ENCODE results near the gene LONRF2. TPM values are rescaled to one million over a fixed set of nuclear protein-coding genes. Genes with fewer than 3 reads are reported as not detected.
A peak's percentile ranks its signal among the peaks of the same experiment; 100 is the strongest.

LONRF2 gene
- total RNA-seq, 1 experiment from 2014 or later, result 9.7 TPM

GRCh38 chr2:100281521-100282438 is 40.5 kb downstream of the LONRF2 start:
- no peak for DNase-seq
- no peak for TF ChIP-seq CTCF (IDR thresholded peaks at IDR 0.05; ENCODE audit: unreplicated experiment)
- H3K9me3 Mint-ChIP-seq (ENCODE audit: low read depth, unreplicated experiment), result no peaks in the 10 kb centered on the region
- CTCF ChIA-PET, result no interaction called here
- peaks cover 34% of the 10 kb centered on the region for H3K4me1 Mint-ChIP-seq (ENCODE audit: low read depth, unreplicated experiment)
- no peak overlapping the region for H3K4me3 Mint-ChIP-seq (ENCODE audit: low read depth, unreplicated experiment)
- H3K27me3 Mint-ChIP-seq (ENCODE audit: unreplicated experiment), result no peaks in the 10 kb centered on the region
- BruUV-seq (replicated peaks), result no TSS peak
- intact Hi-C loops (cut with micrococcal nuclease; ENCODE audit: unreplicated experiment), result no loop called here
- H3K36me3 Mint-ChIP-seq (ENCODE audit: insufficient read depth, unreplicated experiment), result peaks cover 49% of the 10 kb centered on the region
- H3K27ac Mint-ChIP-seq (ENCODE audit: unreplicated experiment), result no peak overlapping the region

DNA sequence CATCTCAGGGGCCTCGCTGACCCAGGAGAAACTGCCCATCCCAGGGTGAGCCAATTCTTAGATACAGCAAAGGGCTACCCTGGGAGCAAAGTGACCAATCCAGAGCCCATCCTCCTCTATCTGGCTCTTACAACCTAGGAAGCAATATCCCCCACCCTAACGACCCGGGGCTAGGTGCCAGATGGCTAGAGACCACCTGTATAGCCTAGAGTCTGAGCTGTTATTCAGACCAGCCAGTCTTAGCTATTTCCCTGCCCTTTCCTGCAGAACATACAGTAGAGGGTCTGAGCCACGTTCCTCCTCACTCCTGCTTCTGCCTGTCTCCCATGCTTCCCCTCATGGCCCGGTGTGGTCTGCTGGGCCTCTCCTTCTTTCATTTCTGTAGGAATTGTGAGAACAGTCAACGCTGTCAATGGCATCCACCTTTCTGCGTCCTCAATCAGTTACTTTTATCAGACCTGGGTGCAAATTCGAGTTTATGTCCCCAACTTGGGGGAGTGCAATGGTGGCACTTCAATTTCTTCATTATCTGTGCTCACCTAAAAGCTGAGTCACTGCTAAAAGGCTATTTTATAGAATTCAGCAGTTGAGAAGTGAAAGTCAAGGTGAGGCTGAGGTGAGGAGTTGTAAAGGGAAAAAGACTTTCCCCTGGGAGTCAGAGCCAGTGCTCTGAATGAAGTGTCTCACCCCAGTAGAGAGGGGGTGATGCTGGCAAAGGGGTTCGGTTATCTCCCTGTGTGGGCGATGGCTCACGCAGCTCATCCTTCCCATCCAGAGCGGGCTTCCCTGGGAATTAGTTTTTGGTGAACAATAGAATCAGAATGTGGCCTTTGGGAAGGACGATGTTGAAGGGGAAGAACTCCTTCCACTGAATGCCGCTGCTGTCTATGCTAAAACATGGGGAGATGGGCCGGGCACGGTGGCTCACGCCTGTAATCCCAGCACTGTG is 42.4 kb downstream of the LONRF2 start:
- intact Hi-C loops (cut with micrococcal nuclease; ENCODE audit: unreplicated experiment), result no loop called here
- no TSS peak for BruUV-seq (replicated peaks)
- Mint-ChIP-seq H3K9me3 (ENCODE audit: low read depth, unreplicated experiment) (no peaks in the 10 kb centered on the region), H3K27ac (ENCODE audit: unreplicated experiment) (peak overlapping the region; percentile 27), H3K4me1 (ENCODE audit: low read depth, unreplicated experiment) (peaks cover 15% of the 10 kb centered on the region), H3K27me3 (ENCODE audit: unreplicated experiment) (no peaks in the 10 kb centered on the region), H3K36me3 (ENCODE audit: insufficient read depth, unreplicated experiment) (peaks cover 31% of the 10 kb centered on the region), H3K4me3 (ENCODE audit: low read depth, unreplicated experiment) (no peak overlapping the region)
- DNase-seq, result no peak
- CTCF ChIA-PET, result no interaction called here
- TF ChIP-seq CTCF (IDR thresholded peaks at IDR 0.05; ENCODE audit: unreplicated experiment), result no peak

DNA sequence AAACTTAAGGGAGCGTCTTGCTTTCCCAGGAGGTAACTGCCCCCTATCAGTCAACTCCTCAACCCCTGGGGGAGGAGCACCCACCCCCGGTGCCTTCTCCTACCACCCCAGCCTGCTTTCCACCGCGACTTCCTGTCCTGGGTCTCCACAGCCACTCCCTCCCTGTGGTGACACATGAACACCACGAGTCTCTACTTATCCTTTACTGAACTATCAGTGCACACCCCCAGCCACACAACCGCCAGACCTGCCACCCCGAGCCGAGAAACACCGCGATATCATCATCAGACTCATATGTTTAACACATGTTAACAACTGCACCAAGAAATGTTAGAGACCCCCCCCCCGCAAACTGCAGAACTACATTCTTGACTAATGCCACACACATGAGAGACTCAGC is 43.3 kb downstream of the LONRF2 start:
- BruUV-seq (replicated peaks), result no TSS peak
- H3K36me3 Mint-ChIP-seq (ENCODE audit: insufficient read depth, unreplicated experiment), result peaks cover 29% of the 10 kb centered on the region
- DNase-seq, result no peak
- H3K27ac Mint-ChIP-seq (ENCODE audit: unreplicated experiment), result no peak overlapping the region
- H3K27me3 Mint-ChIP-seq (ENCODE audit: unreplicated experiment), result no peaks in the 10 kb centered on the region
- no peak for TF ChIP-seq CTCF (IDR thresholded peaks at IDR 0.05; ENCODE audit: unreplicated experiment)
- no peak overlapping the region for H3K4me3 Mint-ChIP-seq (ENCODE audit: low read depth, unreplicated experiment)
- CTCF ChIA-PET, result no interaction called here
- H3K9me3 Mint-ChIP-seq (ENCODE audit: low read depth, unreplicated experiment), result no peaks in the 10 kb centered on the region
- peaks cover 6% of the 10 kb centered on the region for H3K4me1 Mint-ChIP-seq (ENCODE audit: low read depth, unreplicated experiment)
- intact Hi-C loops (cut with micrococcal nuclease; ENCODE audit: unreplicated experiment), result no loop called here

DNA sequence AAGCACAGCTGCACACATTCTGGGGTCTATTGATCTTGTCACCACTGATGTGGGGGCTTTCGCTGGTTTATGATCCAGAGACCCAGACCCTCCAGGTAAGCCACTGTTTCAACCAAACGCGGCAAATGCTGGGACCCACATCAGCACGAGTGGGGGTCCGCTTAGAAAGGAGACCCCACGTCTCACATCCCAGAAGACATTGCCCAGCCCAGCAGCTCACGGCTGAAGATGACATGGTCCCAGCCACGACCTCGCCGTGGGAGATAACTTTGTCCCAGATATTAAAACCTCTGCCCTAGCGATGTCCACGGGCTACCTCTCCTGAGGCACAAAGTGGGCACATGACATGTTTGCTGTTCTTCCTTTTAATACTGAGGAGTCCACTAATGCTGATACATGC is 43.8 kb downstream of the LONRF2 start:
- CTCF ChIA-PET, result no interaction called here
- H3K27ac Mint-ChIP-seq (ENCODE audit: unreplicated experiment), result no peak overlapping the region
- H3K36me3 Mint-ChIP-seq (ENCODE audit: insufficient read depth, unreplicated experiment), result peaks cover 26% of the 10 kb centered on the region
- intact Hi-C loops (cut with micrococcal nuclease; ENCODE audit: unreplicated experiment), result no loop called here
- no peaks in the 10 kb centered on the region for H3K9me3 Mint-ChIP-seq (ENCODE audit: low read depth, unreplicated experiment)
- no peak overlapping the region for H3K4me3 Mint-ChIP-seq (ENCODE audit: low read depth, unreplicated experiment)
- no peak for TF ChIP-seq CTCF (IDR thresholded peaks at IDR 0.05; ENCODE audit: unreplicated experiment)
- BruUV-seq (replicated peaks), result no TSS peak
- DNase-seq, result no peak
- H3K27me3 Mint-ChIP-seq (ENCODE audit: unreplicated experiment), result no peaks in the 10 kb centered on the region
- peaks cover 1% of the 10 kb centered on the region for H3K4me1 Mint-ChIP-seq (ENCODE audit: low read depth, unreplicated experiment)
